Epithelial cell of esophagus (primary cell): ENCODE results near the gene PYM1.

Source experiments
- DNase-seq: peaks from one replicate; pipeline ENCODE4 v3.0.0; 2010; ENCODE audit warnings: low read depth
- H3K4me3 ChIP-seq: 2 replicates; pipeline ENCODE4 v1.5.1; 2011; ENCODE audit warnings: mild to moderate bottlenecking, low read length, control low read depth
- CTCF ChIP-seq: IDR thresholded peaks from 2 replicates; pipeline ENCODE4 v1.5.1; 2011; ENCODE audit warnings: low read depth, mild to moderate bottlenecking, low read length, control low read depth, inconsistent platforms; ENCODE audit not compliant: insufficient read depth; ENCODE audit errors: missing control alignments

The PYM1 gene

GRCh38 chr12:55862286-55862685 lies 65.4 kb downstream of the PYM1 start:
- DNase-seq, result no peak
- no peak overlapping the region for H3K4me3 ChIP-seq
- no peak for TF ChIP-seq CTCF

DNA sequence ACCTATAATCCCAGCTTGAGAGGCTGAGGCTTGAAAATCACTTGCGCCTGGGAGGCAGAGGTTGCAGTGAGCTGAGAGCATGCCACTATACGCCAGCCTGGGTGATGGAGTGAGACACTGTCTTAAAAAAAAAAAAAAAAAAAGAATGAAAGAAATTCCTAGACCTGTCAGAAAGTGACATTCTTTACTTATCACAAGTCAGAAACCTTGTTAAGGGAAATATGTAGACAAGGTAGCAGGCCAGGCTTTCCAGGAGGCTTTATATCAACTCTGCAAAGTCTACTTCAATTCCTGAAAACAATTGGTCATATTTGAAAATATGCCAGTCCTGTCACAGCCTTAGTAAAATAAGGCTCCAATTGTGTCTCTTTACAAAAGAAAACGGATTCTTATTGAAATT lies 65.8 kb downstream of the PYM1 start:
- no peak for DNase-seq
- TF ChIP-seq CTCF, result no peak

DNA sequence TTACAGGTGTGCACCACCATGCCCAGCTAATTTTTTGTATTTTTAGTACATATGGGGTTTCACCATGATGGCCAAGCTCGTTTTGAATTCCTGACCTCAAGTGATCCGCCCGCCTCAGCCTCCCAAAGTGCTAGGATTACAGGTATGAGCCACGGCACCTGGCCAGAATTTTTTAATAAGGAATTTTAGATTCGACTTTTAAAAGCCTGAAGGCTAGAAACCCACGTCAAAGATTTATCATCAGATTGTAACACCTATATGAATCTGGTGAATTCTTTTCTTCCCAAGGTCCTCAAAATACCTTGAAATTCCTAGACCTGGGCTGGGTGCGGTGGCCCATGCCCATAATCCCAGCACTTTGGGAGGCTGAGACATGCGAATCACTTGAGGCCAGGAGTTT lies 66.3 kb downstream of the PYM1 start:
- TF ChIP-seq CTCF, result no peak
- DNase-seq, result no peak
- H3K4me3 ChIP-seq, result no peak overlapping the region

More for the DNA sequence above, 65.8 kb downstream of the PYM1 start:
- no peak overlapping the region for H3K4me3 ChIP-seq

DNA sequence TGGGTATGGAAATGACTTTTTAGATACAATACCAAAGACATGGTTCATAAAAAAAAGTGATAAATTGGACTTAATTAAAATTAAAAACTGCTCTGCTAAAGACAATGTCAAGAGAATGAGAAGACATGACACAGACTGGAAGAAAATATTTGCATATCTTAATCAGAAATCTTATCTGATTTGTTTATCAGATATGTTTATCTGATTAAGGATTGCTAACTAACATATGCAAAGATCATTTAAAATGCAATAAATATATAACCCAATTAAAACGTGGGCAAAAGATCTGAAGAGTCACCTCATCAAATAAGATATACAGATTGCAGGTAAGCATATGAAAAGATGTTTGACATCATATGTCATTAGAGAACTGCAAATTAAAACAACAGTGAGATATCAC lies 75.0 kb downstream of the PYM1 start:
- DNase-seq, result no peak
- no peak overlapping the region for H3K4me3 ChIP-seq
- no peak for TF ChIP-seq CTCF
